Lower leg skin (tissue), 3 donors: ENCODE results near the gene JARID2.

Experiments used
- POLR2A ChIP-seq, 2 donors: fragments of 450-650 bp; IDR thresholded peaks; one replicate each; pipeline ENCODE4 v1.6.1; 2016 to 2017; ENCODE audit warnings: antibody characterized with exemption in 2 of 2, mild to moderate bottlenecking in 1 of 2, moderate library complexity in 1 of 2
- TF ChIP-seq, protein P1 (sequence below), 3 donors: fragments of 450-650 bp; IDR thresholded peaks; one replicate each; pipeline ENCODE4 v1.5.1; 2016; ENCODE audit warnings: antibody characterized with exemption in 3 of 3, mild to moderate bottlenecking in 3 of 3, moderate library complexity in 2 of 3

DNA sequence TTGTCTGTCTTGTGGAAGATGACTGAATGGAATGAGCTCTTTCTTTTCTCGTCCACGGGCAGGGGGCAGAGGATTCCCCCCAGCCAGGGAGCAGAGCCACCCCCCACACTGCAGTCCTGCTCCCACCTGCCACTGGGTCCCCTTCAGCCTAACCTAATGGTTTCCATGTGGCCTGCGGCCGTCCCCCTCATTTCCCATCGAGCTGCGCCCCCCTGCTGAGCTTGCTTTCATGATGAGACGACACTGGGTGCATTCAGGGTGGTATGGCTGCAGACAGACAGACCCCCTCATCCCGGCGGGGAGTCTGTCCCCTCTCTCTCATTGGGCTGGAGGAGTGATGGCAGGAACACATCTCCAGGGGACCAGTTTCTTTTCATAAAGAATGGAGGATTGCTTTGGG lies 276.2 kb downstream of the JARID2 start:
- TF ChIP-seq, protein P1, sequence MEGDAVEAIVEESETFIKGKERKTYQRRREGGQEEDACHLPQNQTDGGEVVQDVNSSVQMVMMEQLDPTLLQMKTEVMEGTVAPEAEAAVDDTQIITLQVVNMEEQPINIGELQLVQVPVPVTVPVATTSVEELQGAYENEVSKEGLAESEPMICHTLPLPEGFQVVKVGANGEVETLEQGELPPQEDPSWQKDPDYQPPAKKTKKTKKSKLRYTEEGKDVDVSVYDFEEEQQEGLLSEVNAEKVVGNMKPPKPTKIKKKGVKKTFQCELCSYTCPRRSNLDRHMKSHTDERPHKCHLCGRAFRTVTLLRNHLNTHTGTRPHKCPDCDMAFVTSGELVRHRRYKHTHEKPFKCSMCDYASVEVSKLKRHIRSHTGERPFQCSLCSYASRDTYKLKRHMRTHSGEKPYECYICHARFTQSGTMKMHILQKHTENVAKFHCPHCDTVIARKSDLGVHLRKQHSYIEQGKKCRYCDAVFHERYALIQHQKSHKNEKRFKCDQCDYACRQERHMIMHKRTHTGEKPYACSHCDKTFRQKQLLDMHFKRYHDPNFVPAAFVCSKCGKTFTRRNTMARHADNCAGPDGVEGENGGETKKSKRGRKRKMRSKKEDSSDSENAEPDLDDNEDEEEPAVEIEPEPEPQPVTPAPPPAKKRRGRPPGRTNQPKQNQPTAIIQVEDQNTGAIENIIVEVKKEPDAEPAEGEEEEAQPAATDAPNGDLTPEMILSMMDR (IDR thresholded peaks at IDR 0.05), result no peak
- TF ChIP-seq POLR2A (IDR thresholded peaks at IDR 0.05), result no peak
